Globus pallidus (tissue), 1 donor: ENCODE results near the gene TCAP.

Source experiments
- DNase-seq: peaks from one replicate; pipeline ENCODE4 v3.0.0-alpha.2; 2015; ENCODE audit warnings: low spot score

TCAP gene

GRCh38 chr17:39629494-39629880 is 35.7 kb upstream of the TCAP start:
- DNase-seq = no peak

- no peak for DNase-seq
Observed at GRCh38 chr17:39629898-39630297, 35.3 kb upstream of the TCAP start.

- no peak for DNase-seq
Observed at GRCh38 chr17:39631403-39631802, 33.7 kb upstream of the TCAP start.

GRCh38 chr17:39632153-39632941 is 32.8 kb upstream of the TCAP start:
- DNase-seq = peak; percentile 84

GRCh38 chr17:39633570-39634183 is 31.5 kb upstream of the TCAP start:
- DNase-seq = no peak

- peak; percentile 60 for DNase-seq
Observed at GRCh38 chr17:39634384-39634871, 30.7 kb upstream of the TCAP start.

- DNase-seq = no peak
Observed at GRCh38 chr17:39635614-39636176, 29.5 kb upstream of the TCAP start.

GRCh38 chr17:39636587-39636926 is 28.6 kb upstream of the TCAP start:
- no peak for DNase-seq

GRCh38 chr17:39636927-39637736 is 28.0 kb upstream of the TCAP start, which contains the start of gene STARD3:
Gene STARD3, plus strand, starts transcription at chr17:39637144. Its CDS starts 16,388 bp downstream, at chr17:39653532.
- peak; percentile 90 for DNase-seq

GRCh38 chr17:39638317-39638716 is 26.8 kb upstream of the TCAP start:
- DNase-seq = no peak

- DNase-seq = no peak
Observed at GRCh38 chr17:39639043-39639442, 26.1 kb upstream of the TCAP start.

GRCh38 chr17:39639566-39640458 is 25.3 kb upstream of the TCAP start:
- DNase-seq = no peak

GRCh38 chr17:39640591-39641031 is 24.5 kb upstream of the TCAP start:
- no peak for DNase-seq

GRCh38 chr17:39641097-39641496 is 24.1 kb upstream of the TCAP start:
- no peak for DNase-seq

GRCh38 chr17:39641883-39642282 is 23.3 kb upstream of the TCAP start:
- DNase-seq = no peak

- no peak for DNase-seq
Observed at GRCh38 chr17:39642291-39643074, 22.7 kb upstream of the TCAP start.

GRCh38 chr17:39643271-39643670 is 21.9 kb upstream of the TCAP start:
- DNase-seq = no peak

- no peak for DNase-seq
Observed at GRCh38 chr17:39647256-39647655, 17.9 kb upstream of the TCAP start.

- no peak for DNase-seq
Observed at GRCh38 chr17:39648616-39649366, 16.4 kb upstream of the TCAP start.

- no peak for DNase-seq
Observed at GRCh38 chr17:39650121-39650579, 15.0 kb upstream of the TCAP start.
